GM18511 (cell line): Measurements from ENCODE around the gene BIVM.
A peak's percentile ranks its signal among the peaks of the same experiment; 100 is the strongest.

Experiments used
- ATAC-seq: cut with Tn5 transposase; IDR thresholded peaks from one replicate; pipeline ENCODE4 v1.9.1; 2021; ENCODE audit warnings: mild to moderate bottlenecking, moderate library complexity; ENCODE audit not compliant: unreplicated experiment

BIVM gene

GRCh38 chr13:102839462-102839861 lies 40.5 kb downstream of the BIVM start:
- ATAC-seq = no peak

- ATAC-seq = peak; percentile 25
Observed at GRCh38 chr13:102845289-102845629, 46.3 kb downstream of the BIVM start.

GRCh38 chr13:102845630-102846260 lies 46.8 kb downstream of the BIVM start, which contains the start of gene ERCC5:
ERCC5 (plus strand) TSS chr13:102846032; CDS start chr13:102846267, 235 bp downstream.
- ATAC-seq = peak; percentile 80

GRCh38 chr13:102846261-102847015 lies 47.5 kb downstream of the BIVM start:
- peak; percentile 52 for ATAC-seq

- no peak for ATAC-seq
Observed at GRCh38 chr13:102847272-102848234, 48.6 kb downstream of the BIVM start.

GRCh38 chr13:102848956-102849355 lies 50.0 kb downstream of the BIVM start:
- no peak for ATAC-seq

- ATAC-seq = no peak
Observed at GRCh38 chr13:102852556-102852955, 53.6 kb downstream of the BIVM start.

- ATAC-seq = peak; percentile 56
Observed at GRCh38 chr13:102854675-102855074, 55.8 kb downstream of the BIVM start.

- no peak for ATAC-seq
Observed at GRCh38 chr13:102856557-102856956, 57.6 kb downstream of the BIVM start.

GRCh38 chr13:102862624-102863210 lies 63.8 kb downstream of the BIVM start:
- no peak for ATAC-seq

- no peak for ATAC-seq
Observed at GRCh38 chr13:102863590-102863989, 64.7 kb downstream of the BIVM start.

- ATAC-seq = no peak
Observed at GRCh38 chr13:102868366-102868936, 69.5 kb downstream of the BIVM start.

GRCh38 chr13:102869948-102870676 lies 71.2 kb downstream of the BIVM start:
- ATAC-seq = peak; percentile 40

GRCh38 chr13:102870677-102871415 lies 71.9 kb downstream of the BIVM start:
- peak; percentile 92 for ATAC-seq

GRCh38 chr13:102872131-102872530 lies 73.2 kb downstream of the BIVM start:
- no peak for ATAC-seq

- no peak for ATAC-seq
Observed at GRCh38 chr13:102872531-102872930, 73.6 kb downstream of the BIVM start.

- no peak for ATAC-seq
Observed at GRCh38 chr13:102873653-102874052, 74.7 kb downstream of the BIVM start.

- no peak for ATAC-seq
Observed at GRCh38 chr13:102875256-102875655, 76.3 kb downstream of the BIVM start.

GRCh38 chr13:102877303-102877702 lies 78.4 kb downstream of the BIVM start:
- ATAC-seq = no peak
